Epidermal melanocyte (primary cell): Measurements from ENCODE around the gene ZBTB20.

Experiments
- DNase-seq: peaks from one replicate; pipeline ENCODE4 v3.0.0; 2011; ENCODE audit warnings: low spot score; ENCODE audit not compliant: insufficient read length

ZBTB20 gene

GRCh38 chr3:114789803-114790202 is 357.3 kb downstream of the ZBTB20 start:
- no peak for DNase-seq

GRCh38 chr3:114775395-114775794 is 371.7 kb downstream of the ZBTB20 start:
- DNase-seq: no peak

- DNase-seq: no peak
Observed at GRCh38 chr3:114770874-114771273, 376.2 kb downstream of the ZBTB20 start.

- no peak for DNase-seq
Observed at GRCh38 chr3:114764056-114764492, 383.0 kb downstream of the ZBTB20 start.

GRCh38 chr3:114762144-114762543 is 384.9 kb downstream of the ZBTB20 start:
- DNase-seq: no peak

GRCh38 chr3:114760679-114761078 is 386.4 kb downstream of the ZBTB20 start:
- DNase-seq: no peak

- DNase-seq: no peak
Observed at GRCh38 chr3:114758831-114759699, 388.0 kb downstream of the ZBTB20 start.

- no peak for DNase-seq
Observed at GRCh38 chr3:114756506-114757279, 390.4 kb downstream of the ZBTB20 start.

- DNase-seq: no peak
Observed at GRCh38 chr3:114746502-114746901, 400.6 kb downstream of the ZBTB20 start.

- peak; percentile 32 for DNase-seq
Observed at GRCh38 chr3:114745322-114746240, 401.5 kb downstream of the ZBTB20 start.

- no peak for DNase-seq
Observed at GRCh38 chr3:114743746-114744485, 403.2 kb downstream of the ZBTB20 start.

- no peak for DNase-seq
Observed at GRCh38 chr3:114741066-114741465, 406.0 kb downstream of the ZBTB20 start.

- no peak for DNase-seq
Observed at GRCh38 chr3:114739627-114740026, 407.5 kb downstream of the ZBTB20 start.

- DNase-seq: no peak
Observed at GRCh38 chr3:114732353-114732752, 414.7 kb downstream of the ZBTB20 start.

- DNase-seq: no peak
Observed at GRCh38 chr3:114730397-114730796, 416.7 kb downstream of the ZBTB20 start.

GRCh38 chr3:114727373-114727772 is 419.7 kb downstream of the ZBTB20 start:
- no peak for DNase-seq

GRCh38 chr3:114725966-114726365 is 421.1 kb downstream of the ZBTB20 start:
- DNase-seq: no peak

- no peak for DNase-seq
Observed at GRCh38 chr3:114722530-114722929, 424.6 kb downstream of the ZBTB20 start.

GRCh38 chr3:114721864-114722263 is 425.2 kb downstream of the ZBTB20 start:
- DNase-seq: no peak

- DNase-seq: no peak
Observed at GRCh38 chr3:114721209-114721608, 425.9 kb downstream of the ZBTB20 start.

- no peak for DNase-seq
Observed at GRCh38 chr3:114718898-114719210, 428.2 kb downstream of the ZBTB20 start.
